Fibroblast of the aortic adventitia (primary cell): ENCODE data around the gene ARID1B. TPM values are rescaled to one million over a fixed set of nuclear protein-coding genes. Genes with fewer than 3 reads are reported as not detected.

Source experiments
- DNase-seq: peaks from one replicate; pipeline ENCODE4 v3.0.0-alpha.2; 2010; ENCODE audit warnings: low read depth
- H3K4me3 ChIP-seq: 2 replicates; pipeline ENCODE4 v1.5.1; 2011; ENCODE audit warnings: low read depth, mild to moderate bottlenecking, control low read depth, low read length, moderate library complexity
- total RNA-seq: library from RNA; depleted of rRNA; stranded (reverse); fragments of >200 nt; gene quantifications from 2 replicates; pipeline ENCODE4 v1.2.3, GENCODE V29; 2012; ENCODE audit warnings: low replicate concordance
- TF ChIP-seq, protein P1 (sequence below): IDR thresholded peaks from 2 replicates; pipeline ENCODE4 v1.5.1; 2011; ENCODE audit warnings: mild to moderate bottlenecking, low read length, control low read depth, inconsistent platforms; ENCODE audit not compliant: insufficient read depth

ARID1B gene
- total RNA-seq, 1 donor = 55.9 TPM

DNA sequence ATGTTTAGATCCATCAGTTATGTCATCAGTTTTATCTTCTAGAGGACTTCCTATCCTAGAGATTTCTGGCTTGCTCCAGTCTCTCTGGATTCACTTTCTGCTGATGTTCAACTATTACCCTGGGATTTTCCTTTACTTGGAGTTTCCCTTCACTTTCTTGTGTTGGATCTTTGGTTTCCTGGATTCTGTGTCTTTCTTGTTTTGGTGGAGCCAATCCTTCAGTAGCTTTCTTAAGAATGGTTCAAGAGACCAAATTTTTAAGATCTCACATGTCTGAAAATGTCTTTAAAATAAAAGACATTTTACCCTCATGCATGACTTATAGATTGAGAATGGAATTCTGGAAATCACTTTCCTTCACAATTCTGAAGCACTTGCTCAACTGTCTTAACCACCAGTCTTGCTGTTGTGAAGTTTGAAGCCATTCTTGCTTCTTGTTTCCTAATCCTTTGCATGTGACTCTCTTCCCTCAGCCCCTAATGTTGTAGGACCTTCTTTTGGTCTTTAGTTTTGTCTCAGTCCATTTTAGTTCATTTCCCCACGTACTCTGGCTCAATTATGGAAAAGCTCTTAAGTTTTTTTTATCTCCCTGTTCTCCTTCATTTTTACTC, 87.9 kb downstream of the ARID1B start:
- no peak overlapping the region for H3K4me3 ChIP-seq
- peak; percentile 19 for DNase-seq
- TF ChIP-seq, protein P1, sequence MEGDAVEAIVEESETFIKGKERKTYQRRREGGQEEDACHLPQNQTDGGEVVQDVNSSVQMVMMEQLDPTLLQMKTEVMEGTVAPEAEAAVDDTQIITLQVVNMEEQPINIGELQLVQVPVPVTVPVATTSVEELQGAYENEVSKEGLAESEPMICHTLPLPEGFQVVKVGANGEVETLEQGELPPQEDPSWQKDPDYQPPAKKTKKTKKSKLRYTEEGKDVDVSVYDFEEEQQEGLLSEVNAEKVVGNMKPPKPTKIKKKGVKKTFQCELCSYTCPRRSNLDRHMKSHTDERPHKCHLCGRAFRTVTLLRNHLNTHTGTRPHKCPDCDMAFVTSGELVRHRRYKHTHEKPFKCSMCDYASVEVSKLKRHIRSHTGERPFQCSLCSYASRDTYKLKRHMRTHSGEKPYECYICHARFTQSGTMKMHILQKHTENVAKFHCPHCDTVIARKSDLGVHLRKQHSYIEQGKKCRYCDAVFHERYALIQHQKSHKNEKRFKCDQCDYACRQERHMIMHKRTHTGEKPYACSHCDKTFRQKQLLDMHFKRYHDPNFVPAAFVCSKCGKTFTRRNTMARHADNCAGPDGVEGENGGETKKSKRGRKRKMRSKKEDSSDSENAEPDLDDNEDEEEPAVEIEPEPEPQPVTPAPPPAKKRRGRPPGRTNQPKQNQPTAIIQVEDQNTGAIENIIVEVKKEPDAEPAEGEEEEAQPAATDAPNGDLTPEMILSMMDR = no peak

DNA sequence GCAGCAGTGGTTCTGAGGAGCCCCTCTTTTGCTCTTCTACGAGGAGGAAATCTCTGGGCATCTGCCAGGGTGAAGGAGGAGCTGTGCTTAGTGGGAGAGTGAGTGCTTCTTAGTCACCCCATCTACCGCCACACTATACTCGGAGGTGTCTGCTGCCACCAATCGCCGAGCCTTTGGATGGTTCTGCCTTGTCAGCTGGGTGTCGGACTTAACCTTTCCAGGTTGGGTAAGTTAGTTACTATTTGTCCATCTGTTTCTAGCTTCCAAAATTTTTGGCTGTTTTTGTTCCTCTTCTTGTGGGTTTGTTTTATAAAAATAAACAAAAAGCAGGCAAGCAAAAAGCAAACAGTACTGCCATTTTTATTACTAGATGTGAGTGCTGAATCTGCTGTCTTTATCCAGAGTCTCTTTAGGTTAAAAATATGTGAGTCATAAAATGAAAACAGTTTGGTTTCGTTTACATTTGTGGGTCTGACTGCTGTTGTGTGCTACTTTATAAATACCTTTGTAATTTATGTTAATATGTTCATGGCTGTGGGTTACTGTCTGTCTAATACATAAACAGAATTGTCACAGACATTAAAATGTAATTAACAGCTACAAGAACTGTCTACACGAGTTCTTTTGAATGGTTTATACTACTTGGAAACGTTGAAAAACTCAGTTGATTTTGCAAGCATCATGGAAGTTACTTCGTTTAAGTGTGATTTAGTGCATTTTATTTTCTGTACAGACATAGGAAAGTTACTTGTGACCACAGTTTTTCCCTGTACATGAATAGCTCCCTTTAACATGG, 89.2 kb downstream of the ARID1B start:
- TF ChIP-seq, protein P1 = no peak
- DNase-seq = no peak
- no peak overlapping the region for H3K4me3 ChIP-seq

DNA sequence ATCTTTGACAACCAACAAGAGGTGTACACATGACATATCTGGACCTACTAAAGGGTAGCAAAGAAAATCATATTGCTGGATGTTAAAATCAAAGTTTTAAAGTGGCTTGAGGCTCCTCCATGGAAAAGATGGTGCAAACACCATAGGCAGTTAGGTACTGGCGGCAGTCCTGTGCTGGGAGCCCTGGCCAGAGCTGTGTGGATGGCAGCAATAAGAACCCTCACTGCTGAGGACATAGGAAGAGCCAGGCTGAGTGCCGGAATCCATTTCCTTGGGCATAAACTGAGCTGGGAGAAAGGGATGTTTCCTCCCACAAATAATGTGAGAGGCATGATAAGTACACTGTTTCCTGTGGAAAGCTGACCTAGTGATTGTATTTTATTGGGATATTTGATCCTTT, 89.9 kb downstream of the ARID1B start:
- no peak for DNase-seq
- no peak overlapping the region for H3K4me3 ChIP-seq
- TF ChIP-seq, protein P1 = no peak

DNA sequence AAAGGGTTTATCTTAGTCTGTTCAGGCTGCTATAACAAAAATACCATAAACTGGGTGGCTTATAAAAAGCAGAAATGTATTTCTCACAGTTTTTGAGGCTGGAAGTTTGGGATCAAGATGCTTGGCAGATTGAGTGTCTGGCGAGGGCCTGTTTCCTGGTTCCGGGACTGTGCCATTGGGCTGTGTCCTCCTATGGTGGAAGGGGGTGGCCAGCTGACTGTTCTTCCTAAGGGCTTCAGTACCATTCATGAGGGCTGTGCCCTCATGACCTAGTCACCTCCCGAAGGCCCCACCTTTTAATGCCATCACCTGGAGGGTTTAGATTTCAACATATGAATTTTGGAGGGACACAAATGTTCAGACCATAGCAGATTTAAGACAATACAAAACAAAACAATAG, 91.2 kb downstream of the ARID1B start:
- TF ChIP-seq, protein P1 = no peak
- no peak for DNase-seq
- H3K4me3 ChIP-seq = no peak overlapping the region

DNA sequence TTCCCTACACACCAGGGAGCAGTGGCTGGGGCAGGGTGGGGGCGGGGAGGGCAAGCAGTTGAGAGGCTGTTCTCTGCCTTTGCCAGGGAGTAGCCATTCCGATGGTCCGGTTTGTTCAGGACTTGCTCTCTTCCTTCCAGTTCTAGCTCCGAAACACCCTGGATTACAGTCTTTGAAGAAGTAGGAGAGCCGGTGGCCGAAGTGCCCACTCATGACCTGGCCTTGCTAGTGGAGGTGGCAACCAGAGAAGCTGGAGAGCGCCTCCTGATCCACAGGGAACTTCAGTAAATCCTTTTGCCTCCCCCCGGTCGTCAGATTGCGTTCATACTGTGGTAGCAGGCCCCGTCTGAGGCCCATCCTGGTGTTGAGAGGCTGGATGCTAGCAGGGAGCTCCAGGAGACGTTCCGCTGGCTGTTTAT, 92.8 kb downstream of the ARID1B start:
- no peak for DNase-seq
- TF ChIP-seq, protein P1 = no peak
- no peak overlapping the region for H3K4me3 ChIP-seq

DNA sequence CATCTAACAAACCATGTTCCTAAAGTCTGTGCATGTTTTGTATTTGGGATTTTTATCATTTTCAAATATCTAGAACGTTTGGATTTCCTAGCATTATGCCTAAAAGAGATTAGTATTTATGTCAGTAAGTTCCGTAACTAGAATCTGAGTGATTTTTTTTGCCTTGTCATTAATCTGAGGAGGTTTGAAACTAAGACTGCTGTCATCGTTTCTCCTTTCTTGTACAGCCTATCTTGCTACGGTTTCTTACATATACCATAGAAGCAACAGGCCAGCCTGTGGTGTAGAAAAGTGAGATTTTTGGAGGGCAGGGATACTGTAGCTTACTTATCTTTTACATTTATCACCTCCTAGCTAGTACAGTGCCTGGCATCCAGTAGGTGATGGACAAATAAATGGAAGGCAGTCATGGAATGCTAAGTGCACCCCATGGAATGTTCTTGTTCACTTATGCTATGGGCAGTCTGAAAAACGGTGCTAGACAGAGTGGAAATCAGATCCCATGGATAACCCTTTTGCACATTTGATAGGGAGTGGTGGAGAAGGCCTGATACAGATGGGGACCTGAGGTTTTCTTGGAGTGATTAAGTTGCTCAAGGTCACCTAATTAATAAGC, 93.9 kb downstream of the ARID1B start:
- H3K4me3 ChIP-seq = no peak overlapping the region
- DNase-seq = no peak
- TF ChIP-seq, protein P1 = no peak
